ENCODE data around the gene TMC7.
A peak's percentile ranks its signal among the peaks of the same experiment; 100 is the strongest.

The TMC7 gene

DNA sequence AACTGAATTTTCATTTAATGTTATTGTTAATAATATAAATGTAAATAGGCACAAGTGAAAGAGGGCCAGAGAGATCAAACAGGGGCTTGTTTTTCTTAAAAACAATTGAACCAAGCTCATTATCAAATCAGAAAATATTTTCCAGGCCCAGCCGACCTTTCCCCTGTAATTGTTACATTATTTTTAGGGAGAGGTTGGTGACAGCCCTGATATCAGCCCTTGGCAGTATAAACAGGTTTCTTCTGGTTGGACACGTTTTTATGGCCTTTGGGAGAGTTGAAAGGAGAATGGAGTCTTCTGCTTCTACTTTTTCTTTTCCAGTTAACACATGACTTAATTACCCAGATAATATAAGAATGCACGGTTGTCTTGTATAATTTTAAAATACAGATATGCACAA lies 43.7 kb downstream of the TMC7 start:
- Mint-ChIP-seq H3K9me3 (no peaks in the 10 kb centered on the region), H3K4me1 (ENCODE audit: low read depth) (no peaks in the 10 kb centered on the region), H3K27ac (no peak overlapping the region), H3K4me3 (no peak overlapping the region), H3K36me3 (ENCODE audit: low read depth) (no peaks in the 10 kb centered on the region), H3K27me3 (no peaks in the 10 kb centered on the region)
- intact Hi-C loops (cut with micrococcal nuclease), result no loop called here

DNA sequence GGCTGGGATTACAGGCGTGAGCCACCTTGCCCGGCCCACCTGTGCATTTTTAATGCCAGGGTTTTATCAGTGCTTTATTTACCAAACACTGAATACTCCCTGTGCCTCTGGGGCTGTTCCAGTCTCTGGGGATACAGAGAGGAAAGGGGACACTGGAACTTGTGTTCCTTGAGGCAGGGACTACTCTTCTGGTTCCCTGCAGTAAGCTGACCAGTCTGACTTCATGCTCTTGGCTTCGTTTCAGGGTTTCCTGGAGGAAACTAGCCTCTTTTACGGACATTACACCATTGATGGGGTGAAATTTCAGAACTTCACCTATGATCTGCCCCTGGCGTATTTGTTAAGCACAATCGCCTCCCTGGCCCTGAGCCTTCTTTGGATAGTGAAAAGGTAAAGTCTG lies 46.2 kb downstream of the TMC7 start:
- H3K4me3 Mint-ChIP-seq, result no peak overlapping the region
- intact Hi-C loops (cut with micrococcal nuclease), result no loop called here
- no peak overlapping the region for H3K27ac Mint-ChIP-seq
- H3K9me3 Mint-ChIP-seq, result no peaks in the 10 kb centered on the region
- H3K36me3 Mint-ChIP-seq (ENCODE audit: low read depth), result no peaks in the 10 kb centered on the region
- H3K4me1 Mint-ChIP-seq (ENCODE audit: low read depth), result no peaks in the 10 kb centered on the region
- no peaks in the 10 kb centered on the region for H3K27me3 Mint-ChIP-seq

DNA sequence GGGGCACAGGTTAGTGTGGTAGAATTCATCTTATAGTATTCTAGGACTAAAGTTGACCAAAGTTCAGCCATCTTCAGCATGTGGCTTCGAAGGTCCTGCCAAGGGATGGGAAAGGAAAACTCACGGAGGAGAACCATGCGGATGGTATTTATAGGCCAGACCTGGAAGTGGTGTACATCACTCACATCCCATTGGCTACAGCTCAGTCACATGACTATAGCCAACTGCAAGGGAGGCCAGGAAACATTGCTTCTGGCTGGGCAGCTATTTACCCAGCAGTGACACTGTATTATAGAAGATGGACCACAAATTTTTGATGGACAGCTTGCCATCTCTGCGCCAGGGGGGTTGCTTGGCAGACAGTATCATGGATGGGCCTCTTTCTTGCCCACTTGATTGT lies 48.0 kb downstream of the TMC7 start:
- intact Hi-C loops (cut with micrococcal nuclease), result no loop called here
- peaks cover 3% of the 10 kb centered on the region for H3K27me3 Mint-ChIP-seq

DNA sequence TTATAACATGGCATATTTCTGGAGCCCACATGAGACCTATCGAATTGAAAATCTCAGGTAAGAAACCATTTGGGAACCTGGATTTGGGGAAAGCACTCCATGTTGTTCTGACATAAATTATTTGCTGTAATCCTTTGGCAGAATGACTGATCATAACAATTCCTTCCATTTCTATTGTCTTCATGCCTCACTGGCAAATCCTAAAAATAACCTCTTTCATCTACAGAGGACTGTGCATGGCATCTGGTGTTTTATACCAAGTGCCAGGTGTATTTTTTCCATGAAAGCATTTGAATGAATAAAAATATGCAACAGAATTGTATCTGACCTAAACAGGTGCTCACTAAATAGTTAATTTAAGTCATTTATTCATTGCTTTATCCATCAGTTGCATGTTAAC lies 50.0 kb downstream of the TMC7 start:
- peaks cover 9% of the 10 kb centered on the region for H3K9me3 Mint-ChIP-seq
- no peaks in the 10 kb centered on the region for H3K36me3 Mint-ChIP-seq (ENCODE audit: low read depth)
- no peaks in the 10 kb centered on the region for H3K4me1 Mint-ChIP-seq (ENCODE audit: low read depth)
- no peak overlapping the region for H3K27ac Mint-ChIP-seq
- no peak overlapping the region for H3K4me3 Mint-ChIP-seq
- intact Hi-C loops (cut with micrococcal nuclease), result no loop called here
- H3K27me3 Mint-ChIP-seq, result peaks cover 3% of the 10 kb centered on the region

More for the DNA sequence above, 48.0 kb downstream of the TMC7 start:
- H3K9me3 Mint-ChIP-seq, result peaks cover 7% of the 10 kb centered on the region
- no peaks in the 10 kb centered on the region for H3K36me3 Mint-ChIP-seq (ENCODE audit: low read depth)
- H3K4me1 Mint-ChIP-seq (ENCODE audit: low read depth), result no peaks in the 10 kb centered on the region
- H3K4me3 Mint-ChIP-seq, result no peak overlapping the region
- H3K27ac Mint-ChIP-seq, result no peak overlapping the region

DNA sequence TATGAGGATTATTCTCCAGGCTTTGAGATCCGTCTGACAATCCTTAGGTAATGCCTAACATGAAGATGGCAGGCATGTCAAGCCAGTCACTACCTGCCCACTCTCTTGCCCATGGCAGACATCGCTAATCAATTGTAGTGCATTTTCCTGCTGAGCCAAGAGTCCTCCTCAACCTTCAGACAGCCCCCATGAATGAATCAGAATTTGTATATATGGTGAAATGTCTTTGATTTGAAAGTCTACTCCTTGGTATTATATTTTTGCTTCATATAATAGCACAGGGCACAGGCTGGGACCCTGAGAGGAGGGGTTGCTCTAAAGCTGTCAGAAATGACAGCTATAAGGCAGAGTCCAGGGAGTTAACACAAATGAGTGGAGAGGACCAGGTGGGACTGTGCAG lies 56.7 kb downstream of the TMC7 start:
- no peaks in the 10 kb centered on the region for H3K4me1 Mint-ChIP-seq (ENCODE audit: low read depth)
- no peaks in the 10 kb centered on the region for H3K36me3 Mint-ChIP-seq (ENCODE audit: low read depth)
- H3K27ac Mint-ChIP-seq, result no peak overlapping the region
- no peak overlapping the region for H3K4me3 Mint-ChIP-seq
- peaks cover 3% of the 10 kb centered on the region for H3K27me3 Mint-ChIP-seq
- intact Hi-C loops (cut with micrococcal nuclease), result no loop called here
- peaks cover 9% of the 10 kb centered on the region for H3K9me3 Mint-ChIP-seq

DNA sequence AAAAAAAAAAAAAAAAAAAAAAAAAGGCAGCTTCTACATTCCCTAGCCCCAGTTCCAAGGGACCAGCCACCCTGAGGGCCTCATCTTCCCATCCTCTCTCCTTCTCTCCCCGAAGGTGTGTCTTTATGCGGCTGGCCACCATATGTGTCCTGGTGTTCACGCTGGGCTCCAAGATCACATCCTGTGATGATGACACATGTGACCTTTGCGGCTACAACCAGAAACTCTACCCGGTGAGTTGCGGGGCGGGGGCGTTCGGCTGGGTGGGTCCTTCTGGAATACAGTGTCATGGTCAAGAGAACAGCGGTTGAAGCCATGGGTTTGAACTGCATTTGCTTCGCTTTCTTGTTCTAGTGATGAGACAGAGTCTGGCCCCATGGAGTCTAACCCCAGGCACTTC lies 61.0 kb downstream of the TMC7 start:
- no peaks in the 10 kb centered on the region for H3K36me3 Mint-ChIP-seq (ENCODE audit: low read depth)
- no peak overlapping the region for H3K27ac Mint-ChIP-seq
- H3K4me3 Mint-ChIP-seq, result no peak overlapping the region
- H3K4me1 Mint-ChIP-seq (ENCODE audit: low read depth), result no peaks in the 10 kb centered on the region
- H3K9me3 Mint-ChIP-seq, result no peaks in the 10 kb centered on the region
- intact Hi-C loops (cut with micrococcal nuclease), result no loop called here
- no peaks in the 10 kb centered on the region for H3K27me3 Mint-ChIP-seq

DNA sequence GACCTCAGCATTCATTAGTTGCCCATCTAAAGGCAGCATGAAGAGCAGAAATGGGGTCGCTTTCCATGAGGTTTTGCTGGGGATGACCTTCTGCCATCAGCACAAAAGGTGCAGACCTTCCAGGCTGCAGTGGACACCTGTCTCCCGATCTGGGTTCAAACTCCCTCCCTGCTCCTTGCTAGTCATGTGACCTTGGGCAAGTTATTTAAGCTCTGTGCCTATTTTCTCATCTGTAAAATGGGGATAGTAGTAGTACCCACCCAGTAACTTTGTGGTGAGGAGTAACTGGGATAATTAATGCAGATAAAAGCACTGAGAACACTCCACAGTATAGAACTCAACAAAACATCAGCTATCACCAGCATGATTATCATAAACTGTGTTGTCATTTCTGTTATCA lies 62.3 kb downstream of the TMC7 start:
- no peaks in the 10 kb centered on the region for H3K4me1 Mint-ChIP-seq (ENCODE audit: low read depth)
- H3K36me3 Mint-ChIP-seq (ENCODE audit: low read depth), result no peaks in the 10 kb centered on the region
- H3K4me3 Mint-ChIP-seq, result no peak overlapping the region
- H3K27ac Mint-ChIP-seq, result no peak overlapping the region
- no peaks in the 10 kb centered on the region for H3K27me3 Mint-ChIP-seq
- no peaks in the 10 kb centered on the region for H3K9me3 Mint-ChIP-seq
- intact Hi-C loops (cut with micrococcal nuclease), result no loop called here

DNA sequence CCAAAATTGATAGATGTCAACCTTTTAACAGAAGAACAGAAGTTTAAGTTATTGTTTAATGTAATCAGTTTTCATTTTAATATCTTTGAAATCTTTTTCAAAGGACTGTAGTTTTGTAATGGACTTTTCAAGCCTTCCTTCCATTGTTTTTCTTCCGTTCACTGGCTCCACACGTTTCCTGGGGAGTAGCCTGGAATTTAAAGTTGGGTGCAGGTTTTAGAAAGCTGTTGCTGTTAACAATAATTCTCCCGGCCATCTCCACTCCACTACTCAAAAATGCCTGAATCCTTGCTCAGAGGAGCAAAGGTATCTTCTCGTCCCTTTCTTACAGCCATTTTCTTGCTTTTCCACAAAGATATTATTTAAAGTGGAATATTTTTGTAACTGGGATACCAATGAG lies 79.0 kb downstream of the TMC7 start:
- Mint-ChIP-seq H3K36me3 (ENCODE audit: low read depth) (no peaks in the 10 kb centered on the region), H3K9me3 (no peaks in the 10 kb centered on the region), H3K27me3 (peaks cover 3% of the 10 kb centered on the region), H3K27ac (no peak overlapping the region), H3K4me3 (no peak overlapping the region), H3K4me1 (ENCODE audit: low read depth) (no peaks in the 10 kb centered on the region)
- intact Hi-C loops (cut with micrococcal nuclease), result loop anchor here (10.0 kb wide), 1 partner anchor 462 kb away; the partner anchor contains the start of genes CCP110 and GDE1

DNA sequence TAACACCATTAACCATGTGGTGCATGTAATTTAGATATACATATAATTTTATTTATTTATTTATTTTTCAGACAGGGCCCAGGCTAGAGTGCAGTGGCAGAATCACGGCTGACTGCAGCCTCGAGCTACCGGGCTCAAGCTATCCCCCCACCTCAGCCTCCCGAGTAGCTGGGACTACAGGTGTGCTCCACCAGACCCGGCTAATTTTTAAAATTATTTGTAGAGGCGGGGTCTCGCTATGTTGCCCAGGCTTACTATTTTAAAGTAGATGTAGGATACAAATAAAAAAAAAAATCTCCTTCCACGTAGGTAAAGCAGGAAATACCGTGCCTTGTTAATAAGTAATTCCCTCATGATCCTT lies 83.2 kb downstream of the TMC7 start:
- no peaks in the 10 kb centered on the region for H3K9me3 Mint-ChIP-seq
- H3K4me1 Mint-ChIP-seq (ENCODE audit: low read depth), result peaks cover 8% of the 10 kb centered on the region
- H3K36me3 Mint-ChIP-seq (ENCODE audit: low read depth), result peaks cover 10% of the 10 kb centered on the region
- H3K27me3 Mint-ChIP-seq, result no peaks in the 10 kb centered on the region
- intact Hi-C loops (cut with micrococcal nuclease), result loop anchor here (1.0 to 10.0 kb wide), 3 partner anchors 265 to 488 kb away; partner anchors contain the start of genes ARL6IP1, CCP110, GDE1 and VPS35L
- peak overlapping the region; percentile 98 for H3K27ac Mint-ChIP-seq
- H3K4me3 Mint-ChIP-seq, result no peak overlapping the region

DNA sequence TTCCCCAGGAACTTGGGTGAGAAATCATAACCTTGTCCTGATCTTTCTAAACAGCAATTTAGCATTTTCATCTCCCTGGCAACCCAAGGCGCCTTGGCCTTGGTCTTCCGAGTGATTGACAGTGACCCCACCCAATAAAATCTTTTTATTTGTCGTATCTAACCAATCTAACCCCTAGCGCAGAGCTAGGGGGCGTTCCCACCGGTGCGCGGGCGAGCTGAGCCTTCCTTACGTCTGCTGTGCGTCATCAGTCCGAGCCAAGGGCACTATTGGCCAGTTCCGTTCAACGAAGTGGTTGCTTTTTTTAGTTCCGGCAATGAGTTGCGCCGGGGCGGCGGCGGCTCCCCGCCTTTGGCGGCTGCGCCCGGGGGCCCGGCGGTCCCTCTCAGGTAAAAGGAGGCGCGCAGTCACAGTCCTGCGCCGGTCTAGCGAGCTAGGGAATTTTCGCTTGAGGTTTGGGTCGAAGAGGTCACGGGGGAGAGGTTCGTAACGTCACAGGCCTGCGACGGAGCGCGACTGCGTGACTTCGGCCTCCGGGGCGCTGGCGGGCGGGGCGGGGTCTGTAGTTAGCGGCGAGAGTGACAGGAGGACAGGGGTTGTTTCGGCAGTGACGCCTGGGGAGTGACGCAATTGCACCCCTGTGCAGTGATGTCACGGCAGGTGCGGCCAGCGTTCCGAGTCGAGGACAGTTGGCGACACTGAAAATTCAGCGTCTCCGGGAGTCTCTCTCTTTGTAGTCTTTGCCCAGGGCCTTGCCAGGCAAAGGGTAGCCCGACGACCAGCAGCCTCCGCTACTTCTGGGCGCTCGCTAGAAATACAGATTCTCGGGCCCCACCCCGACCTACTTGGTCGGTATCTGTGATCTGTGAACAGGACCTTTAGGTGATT lies 83.9 kb downstream of the TMC7 start, which contains the start of gene COQ7:
TSS of gene COQ7 (plus strand) at position 266 of the 888 bp plus-strand sequence. CDS start at position 317, 51 bp downstream.
- Mint-ChIP-seq H3K27me3 (no peaks in the 10 kb centered on the region), H3K4me3 (peak within 1 kb of the TSS; percentile 86), H3K4me1 (ENCODE audit: low read depth) (peaks cover 10% of the 10 kb centered on the region), H3K9me3 (no peaks in the 10 kb centered on the region), H3K27ac (peak within 1 kb of the TSS; percentile 98), H3K36me3 (ENCODE audit: low read depth) (peaks cover 16% of the 10 kb centered on the region)
- intact Hi-C loops (cut with micrococcal nuclease), result loop anchor here (1.0 to 10.0 kb wide), 3 partner anchors 265 to 488 kb away; partner anchors contain the start of genes ARL6IP1, CCP110, GDE1 and VPS35L

DNA sequence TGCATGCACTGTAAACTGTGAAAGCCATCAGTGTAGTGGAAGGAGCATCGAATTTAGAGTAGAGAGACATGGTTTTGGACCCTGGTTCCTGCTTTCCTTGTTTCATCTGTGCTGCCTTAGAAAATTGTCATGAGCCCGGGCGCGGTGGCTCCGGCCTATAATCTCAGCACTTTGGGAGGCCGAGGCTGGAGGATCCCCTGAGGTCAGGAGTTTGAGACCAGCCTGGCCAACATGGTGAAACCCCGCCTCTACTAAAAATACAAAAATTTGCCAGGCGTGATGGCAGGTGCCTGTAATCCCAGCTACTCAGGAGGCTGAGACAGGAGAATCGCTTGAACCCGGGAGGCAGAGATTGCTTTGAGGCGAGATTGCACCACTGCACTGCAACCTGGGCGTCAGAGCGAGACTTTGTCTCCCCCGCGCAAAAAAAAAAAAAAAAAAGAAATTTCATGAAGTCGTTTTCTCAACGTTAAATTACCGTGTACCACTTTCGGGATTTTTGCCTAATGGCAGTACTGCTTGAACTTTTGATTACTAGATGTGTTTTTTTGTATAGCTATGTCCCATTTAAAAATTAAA lies 84.6 kb downstream of the TMC7 start:
- peaks cover 18% of the 10 kb centered on the region for H3K4me1 Mint-ChIP-seq (ENCODE audit: low read depth)
- peaks cover 24% of the 10 kb centered on the region for H3K36me3 Mint-ChIP-seq (ENCODE audit: low read depth)
- intact Hi-C loops (cut with micrococcal nuclease), result loop anchor here (5.0 to 10.0 kb wide), 2 partner anchors 266 to 456 kb away; partner anchors contain the start of genes ARL6IP1, CCP110 and GDE1
- H3K27me3 Mint-ChIP-seq, result no peaks in the 10 kb centered on the region
- peak overlapping the region; percentile 98 for H3K27ac Mint-ChIP-seq
- no peaks in the 10 kb centered on the region for H3K9me3 Mint-ChIP-seq
- peak overlapping the region; percentile 86 for H3K4me3 Mint-ChIP-seq

DNA sequence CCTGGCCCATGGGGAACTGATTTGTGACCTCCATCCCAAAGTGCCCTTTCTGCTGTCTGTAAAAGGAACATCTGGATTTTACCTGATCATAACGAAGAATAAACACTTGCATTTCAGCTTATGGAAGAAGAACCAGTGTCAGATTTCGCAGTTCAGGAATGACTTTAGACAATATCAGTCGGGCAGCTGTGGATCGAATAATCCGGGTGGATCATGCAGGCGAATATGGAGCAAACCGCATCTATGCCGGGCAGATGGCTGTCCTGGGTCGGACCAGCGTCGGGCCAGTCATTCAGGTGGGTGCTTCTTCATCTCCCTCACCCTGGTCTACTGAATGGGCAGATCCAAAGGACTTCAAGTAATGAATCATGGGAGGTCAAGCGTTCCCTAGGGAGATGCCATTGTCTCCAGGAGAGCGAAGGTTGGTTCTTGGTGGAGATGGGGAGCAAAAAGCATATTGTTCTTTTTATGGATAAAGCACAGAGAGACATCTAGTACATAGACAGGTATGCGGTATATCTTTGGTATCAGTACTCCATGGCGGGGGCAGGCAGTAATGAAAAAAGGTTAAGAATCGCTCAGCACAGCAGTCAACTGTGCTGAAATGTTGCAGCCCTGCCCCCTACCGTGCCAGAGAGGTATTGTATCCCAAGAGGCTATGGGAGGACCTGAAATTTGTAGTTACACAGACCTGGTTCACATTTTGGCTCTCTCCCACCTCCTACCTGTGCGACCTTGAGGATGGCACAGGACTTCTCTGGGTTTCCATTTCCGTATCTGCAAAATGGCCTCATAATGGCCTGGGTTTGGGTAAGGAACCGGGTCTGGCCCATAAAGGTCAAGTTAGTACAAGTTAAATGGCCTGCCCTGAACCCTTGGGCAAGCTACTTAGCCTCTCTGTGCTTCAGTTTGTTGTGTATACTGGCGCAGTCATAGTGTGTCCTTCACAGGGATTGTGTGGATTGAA lies 88.4 kb downstream of the TMC7 start:
- no peak overlapping the region for H3K4me3 Mint-ChIP-seq
- H3K27me3 Mint-ChIP-seq, result no peaks in the 10 kb centered on the region
- H3K27ac Mint-ChIP-seq, result no peak overlapping the region
- peaks cover 61% of the 10 kb centered on the region for H3K36me3 Mint-ChIP-seq (ENCODE audit: low read depth)
- intact Hi-C loops (cut with micrococcal nuclease), result no loop called here
- no peaks in the 10 kb centered on the region for H3K9me3 Mint-ChIP-seq
- peaks cover 21% of the 10 kb centered on the region for H3K4me1 Mint-ChIP-seq (ENCODE audit: low read depth)

DNA sequence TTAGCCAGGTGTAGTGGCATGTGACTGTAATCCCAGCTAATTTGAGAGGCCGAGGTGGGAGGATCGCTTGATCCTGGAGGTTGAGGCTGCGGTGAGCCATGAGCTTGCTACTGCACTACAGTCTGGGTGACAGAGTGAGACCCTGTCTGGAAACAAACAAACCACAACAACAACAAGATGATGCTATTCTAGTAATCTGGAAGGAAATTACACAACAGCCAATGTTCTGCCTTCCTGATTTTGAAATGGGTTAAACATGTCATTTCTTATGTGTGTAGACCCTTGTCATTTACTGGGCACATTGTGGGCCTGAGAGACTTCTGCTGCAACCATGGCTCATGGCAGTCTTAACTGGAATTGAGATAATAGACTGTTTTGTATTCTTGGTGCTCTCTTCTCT lies 89.6 kb downstream of the TMC7 start:
- Mint-ChIP-seq H3K4me3 (no peak overlapping the region), H3K36me3 (ENCODE audit: low read depth) (peaks cover 74% of the 10 kb centered on the region), H3K9me3 (no peaks in the 10 kb centered on the region), H3K27ac (peak overlapping the region; percentile 22), H3K4me1 (ENCODE audit: low read depth) (peaks cover 19% of the 10 kb centered on the region), H3K27me3 (no peaks in the 10 kb centered on the region)
- intact Hi-C loops (cut with micrococcal nuclease), result no loop called here
